Esophagus squamous epithelium (tissue), 4 donors: ENCODE results near the gene APOL4.

ENCODE experiments used
- CTCF ChIP-seq, 6 experiments: fragments of 450-650 bp in 4 of 6; fragments of 200-600 bp in 2 of 6; sonication (generic) in 2 of 6; IDR thresholded peaks; one replicate each; pipeline ENCODE4 v1.5.1; 2016 to 2019; ENCODE audit warnings: antibody characterized with exemption in 6 of 6, mild to moderate bottlenecking in 4 of 6, moderate library complexity in 4 of 6
- POLR2A ChIP-seq, 4 donors: fragments of 450-650 bp; IDR thresholded peaks; one replicate each; pipeline ENCODE4 v1.6.1; 2017; ENCODE audit warnings: antibody characterized with exemption in 4 of 4, mild to moderate bottlenecking in 4 of 4, moderate library complexity in 3 of 4

GRCh38 chr22:36197514-36198146, 4.0 kb downstream of the APOL4 start:
- TF ChIP-seq CTCF (IDR thresholded peaks at IDR 0.05) (no peak), POLR2A (IDR thresholded peaks at IDR 0.05) (no peak)
